HG03039 (cell line): ENCODE measurements around the gene ANKRD17.
A peak's percentile ranks its signal among the peaks of the same experiment; 100 is the strongest.

Experiments used
- ATAC-seq: cut with Tn5 transposase; IDR thresholded peaks from one replicate; pipeline ENCODE4 v1.9.1; 2021; ENCODE audit warnings: mild to moderate bottlenecking, moderate library complexity; ENCODE audit not compliant: unreplicated experiment

ANKRD17 gene

DNA sequence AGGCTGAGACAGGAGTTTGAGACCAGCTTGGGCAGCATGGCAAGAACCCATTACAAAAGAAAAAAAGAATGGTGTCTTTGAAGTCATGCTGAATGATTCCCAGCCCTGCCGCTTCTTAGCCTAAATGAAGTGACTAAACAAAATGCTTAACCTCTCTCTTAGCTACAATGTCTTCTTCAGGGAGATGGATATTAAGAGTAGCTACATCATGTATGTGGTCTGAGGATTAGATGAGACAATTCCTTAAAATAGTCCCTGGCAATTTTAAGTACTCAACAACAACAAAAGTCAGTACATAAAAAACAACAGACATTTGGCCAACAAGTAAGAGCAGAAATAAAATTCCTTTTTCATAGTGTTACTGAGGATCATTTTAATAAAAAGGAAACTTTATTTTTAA lies 124.8 kb downstream of the ANKRD17 start:
- no peak for ATAC-seq

DNA sequence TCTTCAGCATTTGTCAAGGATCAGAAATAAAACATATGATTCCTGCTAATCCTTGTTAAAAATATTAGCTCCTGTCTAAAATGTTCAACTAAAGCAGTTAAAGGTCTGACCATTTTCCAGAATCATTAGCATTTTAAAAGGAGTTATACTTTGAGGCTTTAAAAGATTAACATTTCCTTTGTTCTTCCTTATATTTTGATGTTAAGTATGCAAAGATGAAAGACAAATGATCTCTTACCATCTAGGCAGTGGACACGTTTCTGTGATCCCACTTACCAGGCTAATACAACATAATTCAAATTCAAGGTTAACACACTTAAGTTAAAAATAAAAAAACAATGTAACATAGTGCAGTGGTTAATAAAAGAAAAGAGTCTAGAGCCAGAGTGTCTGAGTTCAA lies 127.3 kb downstream of the ANKRD17 start:
- no peak for ATAC-seq

DNA sequence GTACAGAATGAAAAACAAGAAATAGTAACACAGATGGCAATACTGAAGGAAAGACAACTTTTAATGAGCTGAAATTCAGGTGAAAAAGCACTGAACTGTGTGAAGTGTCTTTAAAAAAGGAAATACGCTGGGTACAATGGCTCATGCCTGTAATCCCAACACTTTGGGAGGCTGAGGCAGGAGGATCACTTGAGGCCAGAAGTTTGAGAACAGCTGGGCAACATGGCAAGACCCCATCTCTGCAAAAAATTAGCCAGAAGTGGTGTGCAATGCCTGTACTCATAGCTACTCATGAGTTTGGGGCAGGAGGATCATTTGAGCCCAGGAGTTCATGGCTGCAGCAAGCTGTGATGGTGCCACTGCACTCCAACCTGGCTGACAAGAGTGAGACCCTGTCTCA lies 129.3 kb downstream of the ANKRD17 start:
- ATAC-seq, result no peak

DNA sequence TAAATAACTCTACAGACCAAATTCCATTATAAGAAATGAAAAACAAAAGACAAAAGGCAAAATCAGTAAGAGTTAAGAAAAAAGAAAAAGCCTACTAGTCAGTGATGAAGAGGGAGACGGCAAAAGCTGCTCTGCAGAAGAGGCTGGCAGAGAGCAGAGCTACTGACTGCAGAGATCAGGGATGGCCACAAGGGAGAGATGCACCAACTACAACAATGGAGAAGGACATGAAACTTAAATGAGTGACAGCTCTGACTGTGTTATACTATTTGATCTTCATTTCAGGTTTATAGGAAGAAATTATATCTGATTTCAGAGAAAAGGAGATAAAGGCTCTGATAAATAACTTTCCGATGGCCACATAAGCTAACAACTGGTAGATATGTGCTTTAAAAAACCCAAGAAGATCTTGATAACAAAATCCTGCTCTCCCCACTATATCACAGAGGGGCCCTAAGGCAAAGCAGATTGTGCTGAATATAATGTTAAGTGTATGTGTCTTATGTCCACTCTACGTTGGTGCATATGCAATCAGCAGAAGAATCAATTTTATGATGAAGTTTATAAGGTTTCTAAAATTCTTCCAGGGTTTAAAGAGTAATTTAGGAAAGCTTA lies 130.7 kb downstream of the ANKRD17 start:
- peak; percentile 53 for ATAC-seq

DNA sequence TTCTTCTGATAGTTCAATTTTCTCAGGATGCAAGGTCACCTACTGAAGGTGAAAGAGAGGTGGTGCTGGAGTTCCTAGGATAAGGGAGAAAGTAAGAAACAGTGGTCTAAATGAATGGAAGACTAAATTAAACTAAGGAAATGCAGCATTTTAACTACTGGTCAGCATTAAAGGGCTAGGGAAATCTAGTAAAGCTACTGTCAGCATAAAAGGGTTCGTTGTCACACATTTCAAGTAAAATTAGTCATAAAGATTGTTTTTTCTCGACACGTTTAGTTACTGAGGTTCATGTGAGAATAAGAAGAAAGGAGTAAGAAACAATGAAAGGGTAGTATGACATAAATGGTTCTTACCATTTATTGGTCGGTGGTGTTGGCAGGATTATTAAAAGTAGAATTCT lies 149.1 kb downstream of the ANKRD17 start:
- ATAC-seq, result no peak

DNA sequence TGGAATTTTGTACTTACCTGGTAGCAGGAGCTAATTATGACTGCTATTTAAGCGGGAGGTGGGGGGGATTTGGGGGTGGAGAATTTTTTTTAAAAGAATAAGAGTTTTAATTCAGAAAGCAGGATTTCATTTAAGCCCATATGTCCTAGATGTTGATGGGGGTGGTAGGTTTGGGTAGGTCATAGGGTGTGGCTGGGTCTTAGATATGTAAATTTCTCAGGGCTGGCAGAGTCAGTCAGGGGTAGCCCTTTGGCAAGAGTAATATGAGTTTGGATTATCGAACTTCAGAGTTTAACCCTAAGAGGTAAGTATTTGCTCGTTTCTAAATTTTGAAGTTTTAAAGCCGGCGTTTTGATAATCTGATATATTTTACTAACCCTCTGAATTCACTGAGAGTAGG lies 153.9 kb downstream of the ANKRD17 start:
- ATAC-seq, result no peak

DNA sequence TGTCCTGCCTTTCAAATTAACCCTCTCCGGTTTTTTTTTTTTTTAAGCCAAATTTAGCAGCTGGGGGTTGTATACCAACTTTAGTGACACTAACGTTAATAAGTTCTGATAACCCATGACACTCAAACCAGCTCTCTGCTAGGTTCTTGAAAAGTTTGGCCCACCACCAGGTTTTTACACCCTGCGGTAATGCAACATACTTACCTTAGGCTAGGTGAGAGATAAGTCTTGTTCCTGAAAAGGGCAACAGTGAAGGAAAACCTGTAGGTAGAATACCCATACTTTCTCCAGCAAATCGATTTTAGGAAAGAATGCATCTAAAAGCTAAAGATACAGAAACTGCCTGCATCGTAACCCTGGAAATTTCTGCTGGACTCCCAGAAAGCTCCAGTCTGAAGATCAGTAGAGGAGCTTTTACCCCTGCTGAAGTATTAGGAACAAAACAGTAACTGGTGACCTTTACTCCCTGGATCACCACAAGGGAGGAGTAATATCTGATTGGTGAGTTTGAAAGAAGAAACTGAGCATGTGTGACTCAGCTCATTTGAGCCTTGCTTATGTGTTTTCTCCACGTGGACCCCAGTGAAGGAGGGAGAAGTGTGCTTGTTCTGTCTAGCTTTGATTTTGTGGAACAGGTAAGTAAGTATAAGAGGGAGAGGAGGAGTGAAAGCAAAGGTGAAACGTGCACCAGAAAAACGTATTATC lies 154.6 kb downstream of the ANKRD17 start:
- no peak for ATAC-seq

DNA sequence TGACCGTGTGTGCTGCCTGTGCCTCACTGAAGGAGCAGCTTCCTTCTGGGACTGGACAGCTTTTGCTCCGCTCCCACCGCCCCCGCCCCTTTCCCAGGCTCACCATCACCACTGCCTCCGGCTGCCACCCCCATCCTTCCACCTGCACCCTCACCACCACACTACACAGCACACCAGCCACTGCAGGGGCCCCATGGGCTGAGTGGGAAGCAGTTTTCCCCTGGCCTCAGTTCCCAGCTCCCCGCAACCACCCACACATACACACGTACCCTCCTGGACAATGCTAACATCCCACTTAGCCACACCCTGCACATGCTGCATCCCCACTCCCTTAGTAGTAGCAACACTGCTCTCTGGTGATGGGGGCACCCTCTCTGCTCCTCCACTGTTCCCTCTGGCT lies 159.5 kb downstream of the ANKRD17 start:
- no peak for ATAC-seq

DNA sequence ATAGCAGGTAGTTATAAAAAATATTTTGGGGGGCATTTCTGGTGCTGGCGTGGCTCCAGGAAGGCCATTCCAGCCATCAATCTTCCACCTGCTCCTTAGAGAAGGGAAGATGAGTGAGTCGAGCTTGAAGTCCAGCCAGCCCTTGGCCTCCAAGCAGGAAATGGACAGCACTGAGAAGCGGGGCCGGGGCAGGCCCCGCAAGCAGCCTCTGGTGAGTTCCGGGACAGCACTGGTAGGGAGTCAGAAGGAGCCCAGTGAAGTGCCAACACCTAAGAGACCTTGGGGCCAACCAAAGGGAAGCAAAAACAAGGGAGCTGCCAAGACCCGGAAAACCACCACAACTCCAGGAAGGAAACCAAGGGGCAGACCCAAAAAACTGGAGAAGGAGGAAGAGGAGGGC lies 159.9 kb downstream of the ANKRD17 start:
- no peak for ATAC-seq

- ATAC-seq, result no peak
Measured at GRCh38 chr4:73098016-73098415, 160.6 kb downstream of the ANKRD17 start.

DNA sequence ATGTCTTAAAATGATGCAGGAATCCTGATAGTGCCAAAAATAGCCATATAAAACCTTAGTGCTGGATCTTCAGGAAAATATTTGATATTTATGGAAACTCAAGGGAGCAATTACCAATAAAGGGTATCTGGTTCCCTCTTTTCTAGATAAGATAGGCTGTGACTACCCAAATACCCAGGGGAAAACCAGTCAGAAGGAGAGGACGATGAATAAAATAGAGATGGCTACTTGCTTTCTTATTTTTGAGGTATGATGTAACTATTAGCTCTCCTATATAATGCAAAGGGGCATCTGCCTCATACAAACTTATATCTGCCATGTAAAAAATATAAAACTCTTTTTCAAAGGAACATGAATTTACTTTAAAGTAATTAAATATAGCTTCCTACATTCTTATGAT lies 165.7 kb downstream of the ANKRD17 start:
- no peak for ATAC-seq

- no peak for ATAC-seq
Measured at GRCh38 chr4:73090738-73091137, 167.9 kb downstream of the ANKRD17 start.

DNA sequence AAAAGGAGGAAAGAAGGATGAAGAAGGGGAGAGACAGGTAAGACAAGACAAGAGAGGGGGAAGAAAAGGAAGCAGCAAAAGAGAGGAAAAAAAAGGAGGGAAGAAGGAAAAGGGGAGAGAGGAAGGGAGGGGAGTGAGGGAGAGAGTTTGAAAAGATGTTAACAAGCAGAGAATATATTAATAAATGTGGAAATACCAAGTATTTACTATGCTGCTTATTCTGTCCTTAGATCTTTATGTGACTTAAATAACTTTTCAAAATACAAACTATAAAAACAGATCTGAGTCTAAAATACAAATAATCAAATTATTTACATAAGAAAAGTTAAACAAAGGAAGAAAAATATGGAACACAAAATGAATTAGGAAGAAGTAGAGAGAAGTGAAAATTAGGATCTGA lies 170.7 kb downstream of the ANKRD17 start:
- ATAC-seq, result no peak

- no peak for ATAC-seq
Measured at GRCh38 chr4:73086095-73086868, 172.3 kb downstream of the ANKRD17 start.

DNA sequence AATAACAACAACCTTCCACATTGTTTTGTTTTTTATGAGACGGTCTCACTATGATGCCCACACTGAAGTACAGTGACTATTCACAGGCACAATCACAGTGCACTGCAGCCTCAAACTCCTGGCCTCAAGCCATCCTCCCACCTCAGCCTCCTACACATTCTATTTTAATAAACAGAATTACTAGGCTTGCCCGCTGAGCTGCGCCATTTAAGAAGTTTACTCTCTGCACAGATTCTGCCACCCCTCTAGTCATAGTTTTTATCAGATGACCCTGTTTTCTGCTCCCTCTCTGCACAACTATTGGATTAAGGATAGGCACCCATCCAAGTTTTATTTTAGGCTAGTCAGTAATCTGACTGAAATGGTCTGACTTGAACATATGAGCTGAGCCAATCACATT lies 177.8 kb downstream of the ANKRD17 start:
- no peak for ATAC-seq

GRCh38 chr4:73075832-73076231 lies 182.8 kb downstream of the ANKRD17 start:
- ATAC-seq, result no peak

- peak; percentile 4 for ATAC-seq
Measured at GRCh38 chr4:73070074-73070390, 188.6 kb downstream of the ANKRD17 start.

DNA sequence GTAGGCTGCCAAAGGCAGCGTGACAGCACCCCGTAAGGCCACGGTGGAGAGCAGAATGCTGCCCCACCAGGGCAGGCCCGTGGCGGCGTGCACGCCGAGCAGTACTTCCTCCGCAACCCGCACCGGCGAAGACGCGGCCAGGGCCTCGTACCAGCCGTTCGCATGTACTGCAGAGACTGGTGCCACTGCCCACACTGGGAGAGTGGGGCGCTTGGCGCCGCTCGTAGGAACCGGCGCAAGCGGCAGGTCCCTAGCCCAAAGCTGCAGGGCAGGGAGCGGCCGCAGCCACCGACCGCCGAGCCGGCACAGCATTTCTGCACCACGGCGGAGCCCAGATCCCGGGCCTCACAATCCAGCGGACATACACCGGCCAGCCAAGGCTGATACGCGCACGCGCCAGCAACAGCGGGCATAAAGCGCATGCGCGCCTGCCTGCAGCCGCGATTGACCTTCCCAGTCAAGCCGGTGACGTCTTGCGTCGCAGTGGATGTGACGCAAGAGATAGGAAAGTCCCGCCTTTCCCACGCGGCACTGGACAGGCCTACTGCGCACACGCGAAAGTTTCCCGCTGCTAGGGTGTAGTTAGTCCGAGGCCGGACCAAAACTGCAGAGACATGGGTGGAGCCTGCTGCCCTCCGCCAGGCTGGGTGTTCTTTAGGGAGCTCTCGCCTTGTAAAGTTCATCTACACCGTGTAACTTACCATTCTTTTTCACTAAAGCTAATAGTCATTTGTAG lies 189.1 kb downstream of the ANKRD17 start, which contains the start of gene COX18:
Gene COX18 (minus strand): TSS at position 379 of the 736 bp plus-strand sequence. CDS start 67 bp downstream, at position 312.
- peak; percentile 82 for ATAC-seq

GRCh38 chr4:73068491-73069337 lies 189.9 kb downstream of the ANKRD17 start:
- ATAC-seq, result no peak

DNA sequence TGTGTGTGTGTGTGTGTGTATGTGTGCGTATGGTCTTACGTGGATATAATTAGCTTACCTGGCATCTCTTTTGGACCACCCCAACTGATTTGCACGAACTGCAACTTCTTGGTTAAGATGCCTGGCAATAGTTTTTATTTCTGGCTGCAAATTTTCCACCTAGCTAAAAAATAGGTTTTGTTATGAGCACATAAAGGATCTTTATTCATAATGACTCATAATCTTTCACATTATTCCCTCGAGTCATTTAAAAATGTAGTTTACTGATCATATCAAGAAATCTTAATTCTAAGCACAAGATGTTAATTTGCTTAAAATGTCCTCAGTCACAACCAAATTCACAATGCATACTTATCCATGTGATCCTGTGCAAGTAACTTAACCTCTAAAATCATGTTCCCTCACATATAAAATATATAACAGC lies 190.6 kb downstream of the ANKRD17 start:
- no peak for ATAC-seq
